T-helper 1 cell treated with Interleukin-12 subunit alpha and Interleukin-12 subunit beta and Interleukin-4 antibody, amounts not matched to agents 30 μg/mL and 1 μg/mL, for 36 hours (primary cell): ENCODE measurements around the gene RGPD6.
"Not testable (repeated sequence)": the region's sequence is repeated elsewhere in the genome, so short reads cannot be mapped to it uniquely, and the experiment has no call there.

Experiments used
- H3K27ac Mint-ChIP-seq: one replicate; pipeline ENCODE4 v1.8.0; 2021; ENCODE audit warnings: mild to moderate bottlenecking, mixed read lengths
- H3K27me3 Mint-ChIP-seq: one replicate; pipeline ENCODE4 v1.8.0; 2021; ENCODE audit warnings: low read depth, mixed read lengths
- H3K36me3 Mint-ChIP-seq: one replicate; pipeline ENCODE4 v1.8.0; 2021; ENCODE audit warnings: low read depth, mixed read lengths
- H3K4me1 Mint-ChIP-seq: one replicate; pipeline ENCODE4 v1.8.0; 2021; ENCODE audit warnings: low read depth, mixed read lengths
- H3K4me3 Mint-ChIP-seq: one replicate; pipeline ENCODE4 v1.8.0; 2021; ENCODE audit warnings: mild to moderate bottlenecking, moderate library complexity, mixed read lengths
- H3K9me3 Mint-ChIP-seq: one replicate; pipeline ENCODE4 v1.8.0; 2021; ENCODE audit warnings: mixed read lengths

The RGPD6 gene

DNA sequence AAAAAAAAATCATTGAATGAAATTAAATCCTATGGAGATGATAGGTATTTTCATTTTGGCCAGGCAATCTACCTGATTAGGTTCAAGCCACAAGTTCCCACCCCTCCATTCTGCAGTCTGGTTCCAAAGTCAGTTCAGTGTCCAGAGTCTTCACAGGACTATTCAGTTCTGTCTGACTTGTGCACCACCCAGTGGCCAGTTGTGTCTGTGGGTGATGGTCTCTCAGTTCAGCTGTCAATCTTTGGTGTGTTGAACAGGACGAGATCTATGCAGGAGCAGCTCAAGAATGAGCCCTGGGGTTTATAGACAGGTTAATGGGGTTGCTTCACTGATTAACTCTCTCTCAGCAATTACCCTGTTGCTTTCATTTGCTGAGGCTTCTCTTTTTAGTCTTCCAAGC is 1.4 kb upstream of the RGPD6 start:
- not testable (repeated sequence) for H3K4me1 Mint-ChIP-seq, H3K9me3 Mint-ChIP-seq, H3K27me3 Mint-ChIP-seq, H3K36me3 Mint-ChIP-seq, H3K4me3 Mint-ChIP-seq, H3K27ac Mint-ChIP-seq

DNA sequence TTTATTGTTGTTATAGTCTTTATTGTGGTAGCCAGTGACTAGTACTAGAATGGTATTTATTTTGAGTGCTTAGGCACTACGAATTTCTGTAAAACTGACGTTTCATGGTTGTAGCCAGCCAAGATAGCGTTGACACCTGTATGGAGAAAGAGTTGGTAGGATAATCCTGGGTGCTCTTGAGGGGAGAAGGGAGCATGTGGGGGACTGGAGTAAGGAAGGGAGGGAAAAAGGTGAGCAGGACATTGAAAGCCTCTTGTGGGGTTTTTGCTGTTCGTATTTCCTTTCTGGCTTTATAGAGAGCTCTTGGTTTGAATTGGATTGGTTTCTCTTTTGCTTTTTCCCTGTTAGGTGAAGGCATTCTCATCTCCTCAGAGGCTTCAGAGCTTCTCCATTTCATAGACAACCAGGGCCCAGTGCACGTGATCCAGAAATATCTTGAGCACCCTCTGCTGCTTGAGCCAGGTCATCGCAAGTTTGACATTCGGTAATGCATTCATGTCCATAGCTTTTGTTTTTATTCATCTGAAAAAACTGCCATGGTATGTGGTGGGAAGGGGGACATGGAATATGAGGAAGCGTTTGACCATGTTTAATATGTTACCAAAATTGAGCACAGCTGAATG is 77.2 kb downstream of the RGPD6 start:
- H3K36me3 Mint-ChIP-seq, H3K4me3 Mint-ChIP-seq, H3K9me3 Mint-ChIP-seq, H3K27me3 Mint-ChIP-seq, H3K4me1 Mint-ChIP-seq, H3K27ac Mint-ChIP-seq: not testable (repeated sequence)

DNA sequence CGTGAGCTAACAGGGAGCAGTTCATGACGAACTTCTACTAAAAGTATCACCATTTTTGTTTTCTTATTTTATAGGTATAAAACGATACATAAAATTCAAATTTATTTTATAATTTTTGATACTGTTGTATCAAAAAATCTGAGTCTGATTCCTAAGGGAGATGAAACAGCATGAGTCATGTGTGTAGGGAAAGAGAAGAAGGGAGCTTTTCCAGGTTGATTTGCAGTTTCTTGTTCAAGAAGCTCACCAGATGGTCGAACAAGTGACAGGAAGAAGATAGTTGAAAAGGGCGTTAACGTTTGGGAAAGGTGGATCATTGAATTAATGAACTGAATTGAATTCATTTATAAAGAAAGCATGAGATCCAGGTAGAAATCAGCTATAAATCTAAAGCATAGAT is 81.0 kb downstream of the RGPD6 start:
- not testable (repeated sequence) for H3K27me3 Mint-ChIP-seq, H3K4me1 Mint-ChIP-seq, H3K9me3 Mint-ChIP-seq, H3K36me3 Mint-ChIP-seq, H3K4me3 Mint-ChIP-seq, H3K27ac Mint-ChIP-seq

DNA sequence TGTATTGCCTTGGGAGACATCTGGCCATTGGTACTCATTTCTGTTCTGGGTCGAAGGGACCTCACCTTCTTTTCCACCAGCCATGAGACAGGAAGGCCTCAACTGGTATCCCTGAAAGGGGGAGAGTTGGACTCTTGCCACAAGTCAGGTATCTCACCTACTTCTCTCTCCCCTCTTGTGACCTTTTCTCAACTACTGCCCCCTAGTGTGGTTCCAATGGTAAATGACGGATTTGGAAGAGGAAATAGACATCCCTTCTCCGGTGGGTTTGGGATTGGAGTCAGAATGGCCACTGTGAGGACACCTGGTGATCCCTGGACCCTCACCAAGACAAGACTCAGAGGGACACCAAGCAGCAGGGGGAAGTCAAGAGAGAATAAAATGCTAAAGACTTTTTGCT is 82.5 kb downstream of the RGPD6 start:
- H3K4me3 Mint-ChIP-seq, H3K27ac Mint-ChIP-seq, H3K9me3 Mint-ChIP-seq, H3K36me3 Mint-ChIP-seq, H3K4me1 Mint-ChIP-seq, H3K27me3 Mint-ChIP-seq: not testable (repeated sequence)

DNA sequence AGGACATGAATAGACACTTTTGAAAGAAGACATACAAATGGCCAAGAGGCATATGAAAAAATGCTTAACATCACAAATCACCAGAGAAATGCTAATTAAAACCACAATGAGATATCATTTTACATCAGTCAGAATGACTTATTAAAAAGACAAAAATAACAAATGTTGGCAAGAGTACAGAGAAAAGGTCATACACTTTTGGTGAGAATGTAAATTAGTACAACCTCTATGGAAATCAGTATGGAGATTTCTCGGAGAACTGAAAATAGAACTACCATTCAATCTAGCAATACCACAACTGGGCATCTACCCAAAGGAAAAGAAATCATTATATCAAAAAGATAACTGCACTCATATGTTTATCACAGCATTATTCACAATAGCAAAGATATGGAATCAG is 88.0 kb downstream of the RGPD6 start:
- H3K9me3 Mint-ChIP-seq, result not testable (repeated sequence)

DNA sequence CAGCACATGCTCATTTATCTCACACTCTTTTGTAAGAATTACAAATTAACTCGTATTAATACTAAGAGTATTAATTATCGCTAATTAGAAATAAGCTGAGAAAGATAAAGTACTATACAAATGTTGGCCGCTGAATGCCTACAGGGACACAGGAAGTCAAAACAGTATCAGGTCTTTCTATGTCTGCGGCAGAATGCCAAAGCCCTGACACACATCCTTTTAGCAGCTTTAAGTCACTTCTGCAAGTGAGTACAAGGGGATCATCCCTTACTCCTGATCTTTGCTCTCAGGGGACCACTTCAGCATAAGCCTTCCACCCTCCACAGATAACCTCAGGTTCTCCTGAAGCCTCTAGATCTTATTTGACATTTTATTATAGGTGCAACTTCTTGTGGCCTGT is 94.3 kb downstream of the RGPD6 start:
- H3K27ac Mint-ChIP-seq, H3K27me3 Mint-ChIP-seq, H3K9me3 Mint-ChIP-seq, H3K36me3 Mint-ChIP-seq, H3K4me1 Mint-ChIP-seq, H3K4me3 Mint-ChIP-seq: not testable (repeated sequence)

More for the DNA sequence above, 88.0 kb downstream of the RGPD6 start:
- not testable (repeated sequence) for H3K27ac Mint-ChIP-seq, H3K27me3 Mint-ChIP-seq, H3K36me3 Mint-ChIP-seq, H3K4me3 Mint-ChIP-seq, H3K4me1 Mint-ChIP-seq

DNA sequence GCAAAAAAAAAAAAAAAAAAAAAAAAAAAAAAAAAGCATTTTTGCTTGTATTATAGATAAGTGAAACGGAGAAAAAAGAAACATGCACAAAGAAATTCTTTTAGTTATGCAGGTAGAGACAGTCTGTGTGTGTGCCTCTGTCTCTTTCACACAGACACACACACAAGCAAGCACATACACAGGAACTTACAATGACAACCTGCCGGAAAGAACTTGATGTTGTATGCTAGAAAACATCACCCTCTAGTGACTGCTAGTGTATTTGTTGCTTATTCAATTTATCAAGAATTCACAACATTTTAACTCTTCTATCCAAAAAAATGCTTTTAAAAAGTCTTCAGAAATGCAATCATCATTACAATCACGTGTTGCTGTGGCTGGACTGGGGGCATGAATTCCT is 95.8 kb downstream of the RGPD6 start:
- H3K27me3 Mint-ChIP-seq, H3K4me1 Mint-ChIP-seq, H3K4me3 Mint-ChIP-seq, H3K9me3 Mint-ChIP-seq, H3K36me3 Mint-ChIP-seq, H3K27ac Mint-ChIP-seq: not testable (repeated sequence)

DNA sequence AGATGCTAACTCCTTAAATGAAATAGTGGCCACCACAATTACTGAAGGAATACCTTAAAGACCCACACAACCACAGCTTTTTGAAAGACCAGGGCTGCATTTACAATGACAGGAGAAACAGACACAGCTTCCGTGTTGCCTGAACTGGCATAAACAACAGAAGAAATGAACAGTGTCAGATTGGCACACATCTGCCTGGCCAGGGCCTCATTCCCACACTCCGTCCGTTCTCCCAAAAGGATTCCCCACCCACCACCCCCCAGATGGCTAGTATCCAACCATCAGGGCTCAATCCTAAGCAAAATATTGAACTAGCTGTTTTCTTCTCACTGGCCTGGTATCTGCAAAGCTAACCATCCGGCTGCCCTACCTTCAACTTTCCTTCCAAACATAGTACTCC is 96.9 kb downstream of the RGPD6 start:
- H3K4me1 Mint-ChIP-seq, H3K36me3 Mint-ChIP-seq, H3K27ac Mint-ChIP-seq, H3K4me3 Mint-ChIP-seq, H3K27me3 Mint-ChIP-seq, H3K9me3 Mint-ChIP-seq: not testable (repeated sequence)

DNA sequence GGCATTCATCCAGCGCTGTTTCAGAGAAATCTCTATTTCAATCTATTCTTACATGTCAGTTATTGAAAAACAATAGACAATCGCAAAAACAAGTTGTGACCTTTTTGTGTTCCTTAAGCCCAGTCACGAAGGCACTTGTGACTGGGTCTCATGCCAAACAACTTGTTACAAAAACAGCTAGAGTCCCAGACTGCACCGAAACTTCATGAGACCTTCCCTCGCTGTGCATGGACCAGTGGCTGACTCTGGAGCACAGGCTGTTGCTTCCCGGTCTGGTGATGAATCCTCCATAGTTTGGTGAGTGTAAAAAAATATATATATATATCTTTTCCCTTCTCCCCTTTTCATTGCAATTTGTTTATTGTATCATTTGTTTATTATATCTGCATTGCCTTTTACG is 99.7 kb downstream of the RGPD6 start:
- not testable (repeated sequence) for H3K36me3 Mint-ChIP-seq, H3K27ac Mint-ChIP-seq, H3K4me1 Mint-ChIP-seq, H3K9me3 Mint-ChIP-seq, H3K4me3 Mint-ChIP-seq, H3K27me3 Mint-ChIP-seq

DNA sequence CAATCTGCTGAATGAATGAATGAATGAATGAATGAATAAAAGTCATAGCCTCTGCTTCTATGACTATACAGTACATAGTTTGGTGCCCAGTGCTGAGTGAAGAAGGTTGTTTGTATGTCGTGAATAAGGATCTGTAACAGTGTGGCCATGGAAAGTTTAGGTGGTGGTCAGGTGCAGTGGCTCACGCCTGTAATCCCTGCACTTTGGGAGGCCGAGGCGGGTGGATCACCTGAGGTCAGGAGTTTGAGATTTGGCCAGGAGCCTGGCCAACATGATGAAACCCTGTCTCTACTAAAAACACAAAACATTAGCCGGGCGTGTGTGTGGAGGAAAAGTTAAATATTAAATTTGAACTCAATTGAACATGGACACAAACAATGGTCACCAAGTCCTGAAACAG is 100.1 kb downstream of the RGPD6 start:
- H3K9me3 Mint-ChIP-seq, H3K27me3 Mint-ChIP-seq, H3K4me3 Mint-ChIP-seq, H3K4me1 Mint-ChIP-seq, H3K36me3 Mint-ChIP-seq, H3K27ac Mint-ChIP-seq: not testable (repeated sequence)

DNA sequence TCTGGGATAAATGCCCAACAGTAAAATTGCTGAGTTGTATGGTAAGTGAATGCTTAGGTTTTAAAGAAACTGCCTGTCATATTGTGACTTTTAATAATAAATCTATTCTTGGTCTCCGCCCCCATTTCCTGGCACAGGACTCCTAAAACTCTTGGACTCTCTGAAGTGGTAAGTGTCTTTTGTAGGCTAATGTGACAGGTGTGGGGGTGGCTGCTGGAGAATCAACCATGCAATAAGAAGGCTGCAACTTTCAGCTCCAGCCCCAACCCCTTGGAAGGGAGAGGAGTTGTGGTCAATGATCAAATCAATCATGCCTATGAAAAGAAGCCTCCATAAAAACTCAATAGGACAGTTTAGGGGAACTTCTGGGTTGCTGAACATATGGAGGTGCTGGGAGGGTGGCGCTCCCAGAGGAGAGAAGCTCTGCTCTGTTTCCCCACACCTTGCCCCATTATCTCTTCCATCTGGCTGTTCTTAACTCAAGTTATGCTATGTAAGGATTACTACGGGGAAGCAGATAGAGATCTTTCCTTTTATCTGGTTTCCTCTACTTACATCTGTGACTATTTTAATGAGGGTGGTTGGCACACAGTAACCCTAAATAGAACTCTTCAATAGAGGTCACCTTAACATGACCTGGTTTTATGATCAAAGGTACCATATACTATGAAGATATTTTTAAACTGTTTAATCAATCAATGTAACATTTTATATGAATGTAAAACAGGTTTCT is 101.2 kb downstream of the RGPD6 start:
- not testable (repeated sequence) for H3K9me3 Mint-ChIP-seq, H3K36me3 Mint-ChIP-seq, H3K27ac Mint-ChIP-seq, H3K4me1 Mint-ChIP-seq, H3K4me3 Mint-ChIP-seq, H3K27me3 Mint-ChIP-seq

DNA sequence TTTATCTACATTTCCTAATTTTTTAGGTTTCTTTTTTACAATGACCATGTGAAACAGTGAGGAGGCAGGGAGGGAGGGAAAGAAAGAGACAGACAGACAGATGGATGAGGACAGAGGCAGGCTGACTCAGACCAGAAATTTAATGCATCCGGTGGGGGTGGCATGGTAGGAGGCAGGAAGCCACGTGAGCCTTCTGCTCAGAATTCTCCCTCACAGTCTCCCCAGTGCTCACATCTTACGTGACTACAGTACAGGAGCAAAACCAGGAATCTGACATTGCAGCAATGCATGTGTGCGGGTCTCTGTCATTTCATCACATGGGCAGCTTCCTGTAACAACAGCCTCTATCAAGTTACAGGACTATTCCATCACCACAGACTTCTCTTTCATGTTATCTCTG is 102.1 kb downstream of the RGPD6 start:
- not testable (repeated sequence) for H3K36me3 Mint-ChIP-seq, H3K27me3 Mint-ChIP-seq, H3K27ac Mint-ChIP-seq, H3K9me3 Mint-ChIP-seq, H3K4me3 Mint-ChIP-seq, H3K4me1 Mint-ChIP-seq

DNA sequence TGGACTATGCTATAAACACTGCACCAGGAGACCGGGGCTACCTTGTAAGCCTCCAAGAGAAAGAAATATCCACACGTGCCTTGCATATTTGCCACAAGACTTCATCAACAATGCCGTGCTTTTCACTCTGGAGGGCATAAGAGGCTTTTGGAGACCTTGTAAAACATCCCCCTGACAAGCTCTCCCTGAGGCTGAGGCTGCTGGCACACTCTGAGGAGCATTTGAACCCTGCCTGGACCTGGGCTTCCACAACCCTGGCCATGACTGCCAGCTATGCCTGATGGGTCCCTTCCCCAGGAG is 104.0 kb downstream of the RGPD6 start:
- not testable (repeated sequence) for H3K4me3 Mint-ChIP-seq, H3K27ac Mint-ChIP-seq, H3K36me3 Mint-ChIP-seq, H3K27me3 Mint-ChIP-seq, H3K4me1 Mint-ChIP-seq, H3K9me3 Mint-ChIP-seq

DNA sequence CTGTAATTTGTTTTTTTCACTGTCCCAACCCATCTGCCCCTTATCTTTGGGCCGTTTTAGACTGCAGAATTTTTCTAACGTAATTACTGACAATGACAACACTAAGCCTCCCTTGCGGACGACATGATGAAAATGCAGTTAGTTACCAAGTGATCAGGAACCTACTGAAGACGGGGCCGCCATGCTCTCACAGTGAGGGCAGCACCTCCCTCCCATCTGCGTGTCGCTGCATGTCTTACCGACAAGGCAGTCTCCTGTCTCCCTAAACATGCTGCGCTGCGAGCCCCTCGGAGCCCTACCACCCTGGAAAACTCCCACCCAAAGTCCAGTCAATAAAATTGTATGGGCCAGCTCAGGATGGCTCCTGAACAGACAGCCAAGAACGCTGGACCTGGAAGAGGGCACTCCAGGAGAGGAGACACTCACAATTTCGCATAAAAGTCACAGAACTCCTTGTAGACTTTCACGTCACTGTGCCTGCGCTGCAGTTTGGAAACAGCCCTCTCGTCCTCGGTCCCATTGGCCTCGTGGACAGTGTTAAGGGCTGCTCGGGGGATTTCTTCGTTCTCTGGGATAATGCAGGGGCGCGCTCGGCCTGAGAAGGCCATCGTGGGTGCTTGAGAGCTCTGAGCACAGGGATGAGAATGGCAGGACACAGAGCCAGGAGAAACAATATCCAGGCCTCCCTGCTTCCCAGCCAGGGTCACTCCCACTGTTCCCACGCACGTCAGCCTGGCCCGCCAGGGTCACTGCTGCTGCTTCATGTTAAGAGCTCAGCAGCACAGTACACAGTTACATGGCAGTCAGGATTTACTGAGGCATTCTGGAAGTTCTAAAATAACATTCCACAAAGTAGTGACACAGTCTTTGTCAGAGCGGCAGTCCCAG is 104.6 kb downstream of the RGPD6 start, which contains the start of gene LIMS4:
TSS of gene LIMS4 (minus strand) at position 646 of the 888 bp plus-strand sequence. CDS start at position 608, 38 bp downstream.
- H3K9me3 Mint-ChIP-seq, H3K4me1 Mint-ChIP-seq, H3K36me3 Mint-ChIP-seq, H3K27me3 Mint-ChIP-seq, H3K27ac Mint-ChIP-seq, H3K4me3 Mint-ChIP-seq: not testable (repeated sequence)

DNA sequence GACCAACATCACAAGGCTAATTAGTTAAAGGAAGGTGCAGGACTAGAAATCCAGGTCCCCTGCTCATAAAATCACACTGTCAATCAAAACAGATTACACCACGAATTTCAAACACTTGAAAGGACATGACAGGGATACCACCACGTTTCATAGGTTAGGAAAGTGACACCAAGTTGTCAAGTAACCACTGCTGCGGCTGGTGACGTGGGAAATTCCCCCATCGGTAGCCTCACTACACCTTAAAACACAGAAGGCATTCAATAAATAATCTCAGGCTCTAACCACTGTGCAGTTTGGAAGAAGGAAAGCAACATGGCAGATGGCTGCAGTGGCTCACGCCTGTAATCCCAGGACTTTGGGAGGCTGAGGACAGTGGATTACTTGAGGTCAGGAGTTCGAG is 108.1 kb downstream of the RGPD6 start:
- H3K36me3 Mint-ChIP-seq, H3K4me1 Mint-ChIP-seq, H3K27me3 Mint-ChIP-seq, H3K4me3 Mint-ChIP-seq, H3K9me3 Mint-ChIP-seq, H3K27ac Mint-ChIP-seq: not testable (repeated sequence)
